NCI-H2029 treated with DMSO at 0.1 percent for 48 hours (cell line): Measurements from ENCODE around the gene RASD1.

Experiments
- DNase-seq: peaks from one replicate; lab custom pipeline; 2025; lab: John Stamatoyannopoulos, UW

Gene RASD1

DNA sequence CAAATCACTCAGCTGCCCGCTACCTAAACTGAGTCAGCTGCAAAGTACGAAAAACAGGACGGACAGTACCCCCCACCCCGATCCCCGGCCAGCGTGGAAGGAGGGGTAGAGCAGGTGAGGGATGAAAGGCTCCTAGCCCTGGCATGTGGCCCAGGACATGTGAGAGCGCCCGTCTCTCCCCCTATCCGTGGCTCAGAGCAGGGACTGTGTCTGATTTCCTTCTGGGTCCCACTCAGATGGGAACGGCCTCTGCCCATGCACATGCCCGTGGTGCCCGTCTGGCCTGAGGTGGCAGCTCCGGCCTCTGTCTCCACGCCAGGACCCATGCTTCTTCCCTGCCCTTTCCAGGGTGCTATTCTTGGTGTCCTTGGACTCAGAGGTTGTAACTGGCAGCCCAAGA is 30.2 kb upstream of the RASD1 start:
- DNase-seq, result no peak

DNA sequence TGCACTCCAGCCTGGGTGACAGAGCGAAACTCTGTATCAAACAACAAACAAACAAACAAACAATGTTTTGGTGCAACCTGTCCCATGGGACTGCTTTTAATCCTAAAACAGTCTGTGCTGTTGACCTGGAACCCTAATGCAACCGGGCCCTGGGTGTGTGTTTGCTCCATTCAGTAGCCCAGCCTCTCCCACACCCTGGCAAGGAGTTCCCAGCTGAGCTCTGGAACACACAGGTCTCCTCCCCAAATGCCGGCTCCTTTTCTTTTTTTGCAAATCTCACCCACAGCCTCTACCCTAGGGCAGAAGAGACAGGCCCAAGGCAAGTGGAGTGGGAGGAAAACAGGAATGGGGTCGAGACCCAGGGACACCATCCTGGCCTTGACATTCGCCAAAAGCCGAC is 29.8 kb upstream of the RASD1 start:
- no peak for DNase-seq

DNA sequence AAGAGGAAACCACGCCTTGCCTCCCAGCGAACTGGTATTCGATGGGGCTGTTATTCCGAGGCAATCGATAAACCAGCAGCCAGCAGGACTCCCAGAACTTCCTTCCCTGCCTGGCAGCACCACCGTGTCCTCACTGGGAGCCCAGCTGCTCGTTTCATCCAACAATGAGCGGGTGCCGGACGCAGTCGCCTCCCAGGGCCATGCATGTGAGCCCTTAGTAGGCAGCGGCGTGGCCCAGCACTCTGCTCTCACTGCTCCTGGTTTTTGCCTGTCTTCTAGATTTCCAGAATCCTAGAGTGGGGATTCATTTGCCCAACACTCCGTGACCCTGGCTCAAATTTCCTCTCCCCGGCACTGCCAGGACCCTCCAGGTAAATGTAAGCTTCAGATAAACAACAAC is 29.1 kb upstream of the RASD1 start:
- DNase-seq, result no peak

DNA sequence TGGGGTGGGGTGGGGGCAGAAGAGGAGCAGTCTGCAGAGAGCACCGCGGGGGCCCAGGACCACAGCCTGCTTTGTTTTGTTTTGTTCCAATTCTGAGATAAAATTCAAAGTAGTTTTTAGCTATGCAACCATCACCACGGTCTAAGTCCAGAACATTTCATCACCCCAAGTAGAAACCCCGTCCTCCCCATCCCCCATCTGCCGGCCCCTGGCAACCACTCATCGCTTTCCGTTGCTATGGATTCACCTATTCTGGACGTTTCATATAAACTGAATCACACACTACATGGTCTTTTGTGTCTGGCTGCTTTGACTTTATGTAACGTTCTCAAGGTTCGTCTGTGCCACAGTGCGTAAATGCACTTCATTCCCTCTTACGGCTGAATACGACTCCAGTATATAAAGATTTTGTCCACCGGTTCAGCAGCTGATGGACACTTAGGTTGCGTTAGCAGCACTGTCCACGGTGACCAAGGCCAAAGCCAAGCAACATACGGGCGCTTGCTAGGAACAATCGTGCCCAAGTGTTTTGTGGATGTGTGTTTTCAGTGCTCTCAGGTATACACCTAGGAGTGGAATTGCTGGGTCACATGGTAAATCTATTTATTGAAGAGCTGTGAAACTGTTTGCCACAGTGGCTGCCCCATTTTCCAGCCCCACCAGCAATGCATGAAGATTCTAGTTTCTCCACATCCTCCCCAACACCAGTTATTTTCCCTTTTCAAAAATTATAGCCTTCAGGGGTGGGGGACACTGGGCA is 27.7 kb upstream of the RASD1 start:
- DNase-seq, result no peak

DNA sequence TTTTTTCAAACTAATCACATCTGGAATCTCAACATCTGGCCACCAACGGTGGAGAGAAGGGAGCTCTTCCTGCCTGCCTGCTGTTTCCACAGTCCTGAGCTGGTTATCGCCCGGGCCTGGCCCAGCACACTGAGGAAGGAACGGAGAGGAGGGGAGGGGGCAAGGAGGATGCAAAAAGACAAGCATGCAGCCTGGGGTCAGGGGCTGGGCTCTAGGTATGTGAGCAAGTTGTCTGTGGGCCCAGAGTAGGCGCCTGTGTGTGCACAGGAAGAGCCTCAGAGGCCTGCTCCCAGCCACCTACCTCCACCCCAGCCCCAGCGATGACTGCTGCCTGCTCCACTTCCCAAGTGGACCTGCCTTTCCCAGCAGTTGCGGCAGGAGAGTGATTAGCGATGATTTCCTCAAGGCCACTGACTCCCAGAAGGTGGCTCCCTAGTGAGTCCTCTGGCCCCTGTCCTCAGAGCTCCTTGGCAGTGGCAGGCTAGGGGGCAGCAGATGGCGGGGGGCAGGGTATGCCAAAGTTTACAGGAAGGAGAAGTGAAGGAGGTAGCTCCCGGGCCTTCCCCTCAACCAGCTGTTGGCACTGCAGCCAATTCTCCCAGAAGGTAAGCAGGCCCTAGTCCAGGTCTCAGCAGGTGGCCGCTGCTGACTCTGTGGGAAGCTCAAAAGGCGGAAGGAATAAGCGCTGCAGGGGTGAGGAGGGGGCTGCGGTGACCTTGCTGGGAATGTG is 27.0 kb upstream of the RASD1 start:
- DNase-seq, result no peak

DNA sequence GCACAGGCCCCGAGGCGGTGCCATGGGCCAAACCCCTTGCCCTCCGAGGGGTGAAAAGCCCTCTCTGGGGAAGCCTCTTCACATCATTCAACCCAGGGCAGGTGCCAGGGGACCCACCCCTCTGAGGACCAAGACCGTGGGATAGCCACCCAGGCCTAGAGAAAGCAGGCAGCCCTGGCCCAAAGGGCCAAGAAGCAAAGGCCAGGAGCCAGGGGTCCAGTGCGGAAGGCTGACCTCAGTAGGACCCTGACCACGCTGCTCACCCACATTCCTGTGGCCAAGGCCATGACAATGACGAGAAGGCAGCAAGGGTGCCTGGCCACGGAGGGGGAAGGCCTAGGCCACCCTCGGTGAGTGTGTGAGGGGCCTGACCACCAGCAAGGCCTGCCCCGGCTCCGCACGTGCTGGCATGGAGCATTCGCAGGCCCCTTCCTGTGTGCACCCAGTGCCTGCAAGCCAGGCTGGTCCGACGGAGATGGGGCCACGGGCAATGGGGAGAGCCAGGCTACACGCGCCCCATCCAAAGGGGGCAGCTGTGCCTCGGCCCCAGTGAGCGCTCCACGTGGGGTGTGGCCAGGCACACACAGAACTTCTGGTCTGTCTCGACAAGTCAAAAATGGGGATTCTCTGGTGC is 24.5 kb upstream of the RASD1 start:
- DNase-seq, result no peak

DNA sequence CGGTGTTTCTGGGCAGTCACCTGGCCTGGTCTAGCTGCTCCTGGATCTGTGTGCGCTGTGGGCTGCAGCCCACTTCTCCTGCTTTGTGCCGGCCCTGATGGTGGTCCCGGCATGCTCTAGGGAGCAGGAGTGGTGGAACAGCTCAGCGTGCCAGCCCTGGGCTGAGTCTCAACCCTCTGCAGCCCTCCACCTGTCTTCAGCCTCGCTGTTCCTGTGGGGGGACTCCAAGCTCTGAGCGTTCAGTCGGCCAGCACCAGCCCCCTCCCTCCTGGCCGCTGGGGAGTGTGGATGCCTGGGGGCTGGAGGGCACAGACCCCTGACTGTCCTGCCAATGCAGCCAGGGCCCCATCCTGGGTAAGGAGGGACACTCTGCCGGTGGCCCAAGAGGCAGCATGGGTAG is 23.7 kb upstream of the RASD1 start:
- DNase-seq, result no peak

DNA sequence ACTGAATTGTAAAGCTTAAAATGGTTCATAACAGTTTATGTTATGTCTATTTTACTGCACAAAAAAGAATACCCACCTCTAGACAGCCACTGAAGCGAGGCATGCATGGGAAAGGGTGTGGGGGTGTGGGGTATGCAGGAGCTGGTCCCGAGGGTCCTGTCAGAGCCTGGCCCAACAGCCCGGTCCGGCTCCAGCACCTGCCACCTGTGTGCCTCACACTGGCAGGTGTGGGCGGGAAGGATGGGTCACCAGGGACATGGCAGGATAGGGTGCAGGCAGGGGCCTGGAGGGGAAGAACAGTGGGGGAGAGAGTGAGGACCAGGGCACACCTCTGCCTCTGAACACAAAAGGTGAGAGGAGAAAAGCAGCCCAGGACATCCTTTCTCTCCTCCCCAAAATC is 22.8 kb upstream of the RASD1 start:
- DNase-seq, result no peak

DNA sequence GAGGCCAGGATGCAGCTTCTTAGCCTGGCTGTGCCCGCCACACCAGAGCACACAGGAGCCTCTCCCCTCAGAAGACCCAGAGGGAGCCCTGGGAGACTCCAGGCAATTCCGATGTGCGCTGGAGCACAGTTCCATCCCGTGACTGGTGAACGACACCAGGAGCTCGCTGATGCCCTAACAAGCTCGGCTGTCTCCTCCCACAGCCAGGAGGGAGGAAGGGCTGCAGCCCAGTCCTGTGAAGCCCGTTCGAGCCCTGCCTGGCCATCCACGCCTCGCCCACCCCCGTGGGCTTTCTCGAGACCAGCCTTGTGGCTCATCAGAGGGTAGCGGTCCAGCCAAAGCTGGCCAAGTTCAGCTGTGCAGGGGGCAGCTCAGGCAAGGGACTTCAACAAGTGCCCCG is 21.8 kb upstream of the RASD1 start:
- no peak for DNase-seq

DNA sequence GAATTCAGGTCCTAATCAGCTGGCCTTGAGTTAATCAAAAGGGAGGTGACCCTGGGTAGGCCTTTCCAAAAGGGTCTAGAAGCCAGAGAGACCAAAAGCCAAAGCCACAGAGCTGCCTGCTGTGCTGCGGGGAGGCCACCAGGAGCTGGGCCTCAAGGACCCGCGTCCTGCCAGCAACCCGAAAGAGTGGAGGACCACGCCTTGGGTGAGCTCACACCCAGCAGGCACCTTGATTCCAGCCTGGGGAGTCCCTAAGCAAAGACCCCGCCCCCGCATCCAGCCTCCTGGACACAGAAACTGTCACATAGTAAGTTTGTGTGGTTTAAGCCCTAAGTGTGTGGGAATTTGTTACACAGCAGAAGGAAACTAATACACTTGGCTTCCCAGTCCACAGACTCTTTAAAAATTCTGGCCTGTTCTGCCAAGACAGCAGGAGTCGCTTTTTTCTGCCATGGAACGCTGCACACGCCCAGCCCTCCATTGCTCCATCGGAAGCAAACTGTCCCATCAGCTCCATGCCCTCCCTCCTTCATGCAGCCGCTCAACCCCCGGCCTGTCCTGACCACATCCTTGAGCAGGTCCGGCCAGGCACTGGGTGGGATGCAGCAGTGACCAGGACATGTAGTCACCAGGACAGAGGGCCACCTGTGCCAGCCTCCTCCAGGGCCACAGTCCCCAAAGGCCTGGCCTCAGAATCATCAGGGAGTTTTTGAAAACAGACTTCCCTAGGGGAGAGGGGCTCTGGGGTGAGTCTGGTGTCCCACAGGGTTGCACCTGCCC is 20.9 kb upstream of the RASD1 start:
- DNase-seq, result no peak

DNA sequence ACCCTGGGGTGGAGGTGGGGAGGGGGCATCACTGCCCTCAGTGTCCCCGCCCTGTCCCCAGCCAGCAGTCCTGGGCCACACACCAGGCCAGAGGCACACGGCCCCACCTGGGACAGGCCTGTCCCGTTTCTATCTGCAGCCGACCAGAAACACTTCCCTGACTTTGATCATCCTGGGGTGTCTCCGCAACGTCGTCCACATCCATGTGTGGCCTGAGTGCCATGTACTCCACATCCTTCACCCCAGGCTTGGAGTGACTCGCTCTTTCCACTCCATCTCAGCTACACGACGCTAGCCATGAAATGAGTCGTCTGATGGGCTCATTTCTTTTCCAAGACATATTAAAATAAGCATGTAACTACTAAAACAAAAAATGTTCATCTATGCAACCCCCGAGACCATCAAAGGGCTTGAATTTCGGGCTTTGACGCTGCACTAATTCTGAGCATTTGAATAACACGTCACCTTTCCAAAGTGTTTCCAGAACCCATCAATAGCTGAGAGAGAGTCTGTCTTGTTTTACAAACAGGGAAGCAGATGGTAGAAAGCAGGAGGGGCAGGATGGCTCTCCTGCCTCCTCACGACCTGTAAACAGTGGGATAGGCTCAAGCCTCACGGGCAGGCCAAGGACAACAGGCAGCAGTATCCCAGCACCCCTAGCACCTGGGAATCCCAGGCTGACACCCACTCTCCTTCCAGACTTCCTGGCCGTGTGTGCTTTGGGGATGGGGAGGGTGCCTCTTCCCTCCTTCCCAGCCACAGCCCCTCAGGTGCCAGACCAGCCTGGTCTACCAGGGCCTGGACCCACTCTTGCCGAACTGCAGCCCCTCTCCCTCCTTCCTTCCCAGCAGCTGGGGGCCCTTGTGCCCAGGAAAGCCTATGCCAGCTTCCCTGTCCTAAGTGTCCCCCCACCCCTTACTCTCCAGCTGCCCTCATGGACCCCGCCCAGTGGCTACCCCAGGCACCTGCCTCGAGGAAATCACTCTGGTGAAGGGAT is 20.0 kb upstream of the RASD1 start:
- DNase-seq, result no peak

DNA sequence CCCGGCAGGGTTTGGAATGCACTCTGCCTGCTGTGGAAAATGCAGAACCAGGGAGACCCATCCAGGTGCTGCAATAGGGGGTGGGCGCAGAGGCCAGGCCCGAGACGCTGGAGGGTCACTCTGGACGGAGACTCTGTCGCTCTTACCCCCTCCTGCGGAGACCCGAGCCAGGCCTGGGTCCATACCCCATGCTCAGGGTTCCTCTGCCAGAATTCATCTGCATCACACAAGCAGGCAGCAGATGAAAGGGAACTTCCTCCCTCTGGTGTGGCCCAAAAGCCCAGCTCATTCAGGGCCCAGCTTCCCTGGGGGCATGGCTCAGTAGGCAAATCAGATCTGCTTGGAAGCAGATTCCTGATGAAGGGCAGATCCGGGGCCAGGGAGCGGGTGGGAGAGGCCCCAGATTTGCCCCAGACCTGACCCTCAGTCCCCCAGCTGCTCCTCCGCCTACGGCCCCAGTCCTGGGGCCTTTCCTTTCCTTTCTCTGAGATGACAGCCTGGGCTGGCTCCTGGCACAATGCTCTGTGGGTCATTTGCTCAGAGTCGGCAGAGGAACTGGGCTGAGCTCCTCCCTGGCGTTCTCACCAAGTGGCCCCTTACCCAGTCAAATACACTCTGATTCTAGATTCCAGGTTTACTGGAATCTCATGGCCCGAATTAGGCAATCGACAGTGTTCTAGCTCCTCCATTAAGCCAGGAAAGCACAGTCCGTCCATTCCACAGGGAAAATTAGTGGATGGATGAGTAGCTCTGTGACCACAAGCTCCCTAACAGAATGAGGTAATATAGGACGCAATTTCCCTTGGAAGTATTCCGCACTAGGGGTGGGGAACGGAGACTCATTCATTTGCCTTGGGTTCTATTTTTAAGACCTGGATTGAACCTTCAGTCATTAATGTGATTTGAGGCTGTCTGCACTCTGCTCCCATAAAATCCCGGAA is 19.1 kb upstream of the RASD1 start:
- DNase-seq, result no peak

DNA sequence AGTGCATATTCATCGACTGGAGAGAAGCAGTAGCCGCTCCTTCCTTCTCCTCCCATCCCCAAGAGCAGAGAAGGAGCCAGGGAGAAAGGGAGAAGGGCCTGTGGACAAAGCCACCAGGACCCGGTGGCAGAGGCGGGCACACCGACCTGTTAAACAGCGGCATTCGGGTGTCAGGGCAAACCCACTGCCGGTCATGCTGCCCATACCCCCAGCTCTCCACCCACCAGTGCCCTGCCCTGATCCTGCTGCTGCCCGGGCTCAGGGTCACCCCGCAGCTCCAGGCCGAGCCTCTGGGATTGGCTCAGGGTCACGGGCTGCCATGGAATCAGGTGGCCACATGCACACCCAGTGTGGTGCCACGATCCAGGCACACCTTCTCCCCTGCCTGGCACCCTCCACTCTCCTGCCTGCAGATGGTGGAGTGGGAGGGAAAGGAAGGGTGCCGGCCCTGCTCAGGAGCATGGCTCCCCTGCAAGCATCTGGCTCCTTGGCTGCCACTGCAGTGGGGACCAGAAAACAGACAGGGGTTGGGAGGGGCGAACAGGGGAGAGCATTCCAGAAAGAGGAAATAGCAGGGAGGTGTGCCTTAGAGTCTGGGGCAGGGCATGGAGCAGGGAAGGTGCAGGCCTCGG is 18.3 kb upstream of the RASD1 start:
- DNase-seq, result no peak

DNA sequence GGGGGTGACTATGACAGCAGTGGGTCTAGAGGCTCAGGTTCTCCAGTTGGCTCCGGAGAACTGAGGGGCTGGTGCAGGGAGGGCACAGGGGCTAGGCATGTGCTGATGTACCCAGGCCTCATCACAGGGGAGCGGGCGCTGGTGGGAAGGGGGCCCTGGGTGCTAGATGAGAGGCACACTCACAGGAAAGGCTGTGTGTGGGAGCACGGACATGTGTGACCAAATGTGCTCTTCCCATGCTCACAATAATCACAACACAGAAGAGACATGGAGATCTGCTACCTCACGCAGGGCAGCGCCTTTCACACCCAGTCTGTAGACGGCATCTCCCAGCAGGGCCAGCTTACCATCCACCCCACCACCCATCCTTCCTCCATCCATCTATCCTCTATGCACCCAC is 17.4 kb upstream of the RASD1 start:
- no peak for DNase-seq

DNA sequence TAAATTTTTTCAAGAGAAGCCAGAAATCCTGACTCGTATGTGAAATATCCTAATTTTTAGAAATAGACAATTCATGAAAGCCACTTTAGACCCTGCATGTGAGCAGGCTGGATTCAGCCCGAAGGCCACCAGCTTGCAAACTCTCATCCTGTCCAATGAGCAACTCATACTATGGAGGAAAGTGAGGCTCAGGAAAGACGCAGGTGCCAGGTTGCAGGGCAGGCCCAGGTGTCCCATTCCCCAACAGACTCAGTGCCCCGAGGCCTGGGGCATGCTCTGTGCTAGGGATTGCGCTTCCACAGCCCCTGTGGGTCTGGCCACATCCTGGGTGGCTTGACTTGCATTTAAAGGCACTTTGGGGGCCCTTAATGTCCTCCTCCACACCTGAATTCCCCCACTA is 16.7 kb upstream of the RASD1 start:
- no peak for DNase-seq

DNA sequence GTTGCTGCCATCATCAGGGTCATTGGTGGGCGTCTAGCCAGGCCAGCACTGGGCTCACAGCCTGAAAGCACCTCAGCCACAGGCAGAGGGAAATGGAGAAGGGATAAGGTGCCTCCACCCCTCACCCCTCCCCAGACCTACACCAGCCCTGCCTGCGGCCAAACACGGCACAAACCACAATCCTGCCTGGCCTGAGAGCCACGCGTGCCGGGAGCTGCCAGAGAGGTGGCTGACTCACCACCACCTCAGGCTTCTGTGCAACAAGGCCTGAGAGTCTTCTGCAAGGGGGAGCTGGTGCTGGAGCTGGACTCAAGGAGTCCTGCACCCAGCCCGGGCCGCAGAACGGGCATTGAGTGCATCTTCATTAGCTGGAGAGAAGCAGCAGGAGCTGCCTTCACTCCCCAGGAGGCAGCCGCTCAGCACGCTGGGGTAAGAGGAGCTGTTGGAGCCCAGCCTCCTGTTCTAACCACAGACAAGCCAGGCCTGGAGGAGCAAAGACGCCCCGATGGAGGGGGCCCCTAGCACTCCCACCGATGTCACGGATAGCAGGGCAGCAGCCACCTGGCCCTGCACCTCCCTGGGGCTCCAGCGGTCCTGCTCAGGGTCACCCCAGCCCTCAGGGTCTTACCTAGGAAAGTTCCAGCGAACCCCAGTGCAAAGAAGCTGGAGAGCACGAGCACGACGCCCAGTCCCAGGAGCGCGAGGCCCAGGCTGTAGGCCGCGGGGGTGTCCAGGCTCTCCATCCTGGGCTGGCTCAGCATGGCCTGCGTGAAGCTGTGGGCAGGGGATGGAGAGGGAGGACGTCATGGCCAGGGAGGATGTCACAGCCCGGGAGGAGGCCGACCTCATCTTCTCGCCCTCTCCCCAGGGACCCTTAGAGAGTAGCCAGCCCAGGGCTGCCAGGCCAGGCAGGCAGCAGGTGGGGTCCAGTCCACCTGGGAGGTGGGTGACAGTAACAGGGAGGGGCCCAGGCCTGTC is 16.0 kb upstream of the RASD1 start:
- no peak for DNase-seq

DNA sequence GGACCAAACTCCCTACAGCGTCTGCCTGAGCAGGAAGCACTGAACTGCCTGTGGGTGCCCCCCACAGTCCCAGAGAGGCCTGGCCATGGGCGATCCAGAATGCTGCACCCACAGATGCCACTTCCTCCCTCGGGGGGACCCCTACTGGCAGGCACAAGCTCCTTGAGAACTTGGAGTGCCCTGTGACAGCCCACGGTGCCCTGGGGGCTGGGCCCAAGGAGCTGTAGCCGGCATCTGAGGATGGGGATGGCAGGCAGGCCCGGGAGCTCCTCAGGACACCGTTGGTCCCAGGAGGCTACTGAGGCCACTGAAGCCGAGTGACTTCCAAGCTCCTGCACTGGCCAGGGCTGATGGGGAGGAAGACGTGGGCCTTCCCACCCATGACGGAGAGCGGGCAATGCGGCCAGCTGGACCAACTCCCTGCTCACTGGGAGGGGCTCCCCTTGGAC is 15.1 kb upstream of the RASD1 start:
- no peak for DNase-seq
